OCI-LY3 (cell line): ENCODE results near the gene PRR16.

Experiments used
- H2AFZ ChIP-seq: fragments of 200-600, 300-600 bp; shearing (Covaris generic); 2 replicates; pipeline ENCODE4 v1.6.0; 2014; ENCODE audit warnings: antibody characterized with exemption, low read depth, low read length
- H3K27ac ChIP-seq: fragments of 200-600, 300-600 bp; sonication (generic); 2 replicates; pipeline ENCODE4 v1.5.1; 2014; ENCODE audit warnings: mild to moderate bottlenecking, low read length, moderate library complexity, mixed read lengths
- H3K27me3 ChIP-seq: fragments of 200-600, 300-600 bp; sonication (generic); 2 replicates; pipeline ENCODE4 v1.6.1; 2014; ENCODE audit warnings: low read depth, low read length, mixed read lengths
- H3K36me3 ChIP-seq: fragments of 200-600, 300-600 bp; sonication (generic); replicated peaks from 2 replicates; pipeline ENCODE3; 2014; ENCODE audit warnings: low read depth, low read length, mixed read lengths
- H3K4me1 ChIP-seq: fragments of 300-600, 200-600 bp; sonication (generic); 2 replicates; pipeline ENCODE4 v1.6.1; 2014; ENCODE audit warnings: low read length, mixed read lengths
- H3K4me2 ChIP-seq: fragments of 200-600, 300-600 bp; sonication (generic); 2 replicates; pipeline ENCODE4 v1.6.1; 2014; ENCODE audit warnings: low read length, mixed read lengths
- H3K4me3 ChIP-seq: fragments of 300-600, 200-600 bp; sonication (generic); 2 replicates; pipeline ENCODE4 v1.5.1; 2014; ENCODE audit warnings: antibody characterized with exemption, mild to moderate bottlenecking, low read length, moderate library complexity
- H3K79me2 ChIP-seq: fragments of 300-600, 200-600 bp; shearing (Covaris generic); 2 replicates; pipeline ENCODE4 v1.6.1; 2014; ENCODE audit warnings: mild to moderate bottlenecking, low read length, mixed read lengths
- H3K9ac ChIP-seq: fragments of 300-600, 200-600 bp; shearing (Covaris generic); 2 replicates; pipeline ENCODE4 v1.6.0; 2014; ENCODE audit warnings: mild to moderate bottlenecking, low read length, moderate library complexity
- H3K9me3 ChIP-seq: fragments of 200-600, 300-600 bp; shearing (Covaris generic); 2 replicates; pipeline ENCODE4 v1.6.1; 2014; ENCODE audit warnings: low read length, mixed read lengths; ENCODE audit not compliant: insufficient read depth
- H4K20me1 ChIP-seq: fragments of 200-600, 300-600 bp; sonication (generic); 2 replicates; pipeline ENCODE4 v1.6.1; 2016; ENCODE audit warnings: low read length, mixed read lengths; ENCODE audit not compliant: insufficient read depth
- EZH2phosphoT487 ChIP-seq: fragments of 200-600 bp; shearing (Covaris generic); IDR thresholded peaks from 2 replicates; pipeline ENCODE4 v1.6.1; 2018; ENCODE audit warnings: antibody characterized with exemption, mixed run types, low read depth
- TF ChIP-seq, protein P1 (sequence below): fragments of 200-600, 300-600 bp; sonication (generic); IDR thresholded peaks from 2 replicates; pipeline ENCODE4 v1.5.1; 2014; ENCODE audit warnings: antibody characterized with exemption, low read length, low read depth

Gene PRR16

DNA sequence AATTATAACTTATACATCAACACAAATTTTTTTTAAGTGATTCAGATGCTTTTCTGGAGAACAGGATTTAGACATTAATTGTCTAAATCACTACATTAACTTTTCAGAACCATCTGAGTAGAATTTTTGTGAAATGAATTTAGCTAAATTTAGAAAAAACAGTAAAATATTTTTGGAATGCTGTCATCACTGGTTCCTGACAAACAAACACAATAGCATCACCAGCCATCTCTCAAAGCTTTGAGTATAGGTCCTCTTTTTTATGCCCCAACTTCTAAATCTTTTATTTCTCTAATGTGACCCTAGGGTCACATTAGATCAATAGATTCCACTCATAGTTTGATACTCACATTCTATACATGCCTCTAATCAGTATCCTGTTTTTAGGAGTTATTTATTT is 104.6 kb downstream of the PRR16 start:
- no peaks in the 10 kb centered on the region for H4K20me1 ChIP-seq
- H3K36me3 ChIP-seq, result no peaks in the 10 kb centered on the region
- H3K4me2 ChIP-seq, result no peak overlapping the region
- no peak overlapping the region for H3K27ac ChIP-seq
- H3K27me3 ChIP-seq, result no peaks in the 10 kb centered on the region
- no peaks in the 10 kb centered on the region for H3K79me2 ChIP-seq
- no peak for TF ChIP-seq EZH2phosphoT487
- TF ChIP-seq, protein P1, sequence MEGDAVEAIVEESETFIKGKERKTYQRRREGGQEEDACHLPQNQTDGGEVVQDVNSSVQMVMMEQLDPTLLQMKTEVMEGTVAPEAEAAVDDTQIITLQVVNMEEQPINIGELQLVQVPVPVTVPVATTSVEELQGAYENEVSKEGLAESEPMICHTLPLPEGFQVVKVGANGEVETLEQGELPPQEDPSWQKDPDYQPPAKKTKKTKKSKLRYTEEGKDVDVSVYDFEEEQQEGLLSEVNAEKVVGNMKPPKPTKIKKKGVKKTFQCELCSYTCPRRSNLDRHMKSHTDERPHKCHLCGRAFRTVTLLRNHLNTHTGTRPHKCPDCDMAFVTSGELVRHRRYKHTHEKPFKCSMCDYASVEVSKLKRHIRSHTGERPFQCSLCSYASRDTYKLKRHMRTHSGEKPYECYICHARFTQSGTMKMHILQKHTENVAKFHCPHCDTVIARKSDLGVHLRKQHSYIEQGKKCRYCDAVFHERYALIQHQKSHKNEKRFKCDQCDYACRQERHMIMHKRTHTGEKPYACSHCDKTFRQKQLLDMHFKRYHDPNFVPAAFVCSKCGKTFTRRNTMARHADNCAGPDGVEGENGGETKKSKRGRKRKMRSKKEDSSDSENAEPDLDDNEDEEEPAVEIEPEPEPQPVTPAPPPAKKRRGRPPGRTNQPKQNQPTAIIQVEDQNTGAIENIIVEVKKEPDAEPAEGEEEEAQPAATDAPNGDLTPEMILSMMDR, result no peak
- no peak overlapping the region for H2AFZ ChIP-seq
- no peak overlapping the region for H3K9ac ChIP-seq
- H3K9me3 ChIP-seq, result no peaks in the 10 kb centered on the region
- no peak overlapping the region for H3K4me3 ChIP-seq
- no peaks in the 10 kb centered on the region for H3K4me1 ChIP-seq

DNA sequence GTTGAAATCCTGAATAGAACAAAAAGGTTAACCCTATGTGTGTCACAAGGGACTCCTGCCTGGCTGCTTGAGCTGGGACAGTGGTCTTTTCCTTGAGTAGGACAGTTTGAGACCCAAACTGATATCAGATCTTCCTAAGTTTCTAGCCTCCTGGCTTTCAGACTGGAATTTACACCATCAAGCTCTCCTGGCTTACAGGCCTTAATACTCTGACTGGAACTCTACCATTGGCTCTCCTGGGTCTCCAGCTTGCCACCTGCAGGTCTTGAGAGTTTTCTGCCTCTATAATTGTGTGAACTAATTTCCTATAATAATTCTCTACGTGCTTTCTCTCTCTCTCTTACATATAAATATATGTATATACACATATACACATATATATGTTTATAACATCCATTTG is 112.5 kb downstream of the PRR16 start:
- Histone ChIP-seq H3K4me3 (no peak overlapping the region), H4K20me1 (no peaks in the 10 kb centered on the region), H3K36me3 (no peaks in the 10 kb centered on the region), H3K9ac (no peak overlapping the region), H3K4me1 (no peaks in the 10 kb centered on the region), H3K9me3 (no peaks in the 10 kb centered on the region), H3K79me2 (no peaks in the 10 kb centered on the region), H3K27me3 (no peaks in the 10 kb centered on the region), H3K27ac (no peak overlapping the region), H3K4me2 (no peak overlapping the region), H2AFZ (no peak overlapping the region)
- TF ChIP-seq EZH2phosphoT487, result no peak
- TF ChIP-seq, protein P1, result no peak

DNA sequence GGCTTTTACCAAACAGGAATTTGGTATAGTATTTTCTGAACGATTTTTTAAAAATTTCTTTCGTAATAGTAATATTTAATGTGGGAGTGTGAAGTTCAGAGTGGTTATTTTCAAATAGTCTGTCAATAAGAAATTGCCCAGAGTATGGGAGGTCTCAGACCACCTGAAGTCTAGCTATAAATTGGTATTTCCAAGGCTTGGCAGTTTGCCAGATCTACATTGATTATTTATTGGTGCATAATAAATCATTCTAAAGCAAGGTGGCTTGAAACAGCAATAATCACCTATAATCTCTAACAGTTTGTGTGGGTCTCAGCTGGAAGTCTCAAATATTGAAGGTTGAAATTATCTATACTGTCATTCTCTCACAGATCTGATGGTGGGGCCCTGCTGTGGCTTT is 118.5 kb downstream of the PRR16 start:
- no peaks in the 10 kb centered on the region for H3K79me2 ChIP-seq
- H3K9me3 ChIP-seq, result no peaks in the 10 kb centered on the region
- no peak overlapping the region for H3K4me2 ChIP-seq
- no peaks in the 10 kb centered on the region for H4K20me1 ChIP-seq
- no peaks in the 10 kb centered on the region for H3K27me3 ChIP-seq
- TF ChIP-seq EZH2phosphoT487, result no peak
- TF ChIP-seq, protein P1, result no peak
- no peak overlapping the region for H2AFZ ChIP-seq
- no peak overlapping the region for H3K27ac ChIP-seq
- H3K4me3 ChIP-seq, result no peak overlapping the region
- no peaks in the 10 kb centered on the region for H3K36me3 ChIP-seq
- no peaks in the 10 kb centered on the region for H3K4me1 ChIP-seq
- H3K9ac ChIP-seq, result no peak overlapping the region

GRCh38 chr5:120586646-120587045 is 122.5 kb downstream of the PRR16 start:
- Histone ChIP-seq H3K9ac (no peak overlapping the region), H3K9me3 (no peaks in the 10 kb centered on the region), H3K4me3 (no peak overlapping the region), H3K79me2 (no peaks in the 10 kb centered on the region), H3K36me3 (no peaks in the 10 kb centered on the region), H2AFZ (no peak overlapping the region), H4K20me1 (no peaks in the 10 kb centered on the region), H3K27me3 (no peaks in the 10 kb centered on the region), H3K4me2 (no peak overlapping the region), H3K27ac (no peak overlapping the region), H3K4me1 (no peaks in the 10 kb centered on the region)
- no peak for TF ChIP-seq EZH2phosphoT487
- TF ChIP-seq, protein P1, result no peak
